ENCODE measurements around the gene NRIP1. TPM values are rescaled to one million over a fixed set of nuclear protein-coding genes. Genes with fewer than 3 reads are reported as not detected.
"Not testable (repeated sequence)": the region's sequence is repeated elsewhere in the genome, so short reads cannot be mapped to it uniquely, and the experiment has no call there.

NRIP1 gene
- polyA plus RNA-seq, 5 donors, result 17.8 to 29.3 (median 26.5) TPM

GRCh38 chr21:14977814-14978213 lies 87.0 kb downstream of the NRIP1 start:
- DNase-seq, result no peak

DNA sequence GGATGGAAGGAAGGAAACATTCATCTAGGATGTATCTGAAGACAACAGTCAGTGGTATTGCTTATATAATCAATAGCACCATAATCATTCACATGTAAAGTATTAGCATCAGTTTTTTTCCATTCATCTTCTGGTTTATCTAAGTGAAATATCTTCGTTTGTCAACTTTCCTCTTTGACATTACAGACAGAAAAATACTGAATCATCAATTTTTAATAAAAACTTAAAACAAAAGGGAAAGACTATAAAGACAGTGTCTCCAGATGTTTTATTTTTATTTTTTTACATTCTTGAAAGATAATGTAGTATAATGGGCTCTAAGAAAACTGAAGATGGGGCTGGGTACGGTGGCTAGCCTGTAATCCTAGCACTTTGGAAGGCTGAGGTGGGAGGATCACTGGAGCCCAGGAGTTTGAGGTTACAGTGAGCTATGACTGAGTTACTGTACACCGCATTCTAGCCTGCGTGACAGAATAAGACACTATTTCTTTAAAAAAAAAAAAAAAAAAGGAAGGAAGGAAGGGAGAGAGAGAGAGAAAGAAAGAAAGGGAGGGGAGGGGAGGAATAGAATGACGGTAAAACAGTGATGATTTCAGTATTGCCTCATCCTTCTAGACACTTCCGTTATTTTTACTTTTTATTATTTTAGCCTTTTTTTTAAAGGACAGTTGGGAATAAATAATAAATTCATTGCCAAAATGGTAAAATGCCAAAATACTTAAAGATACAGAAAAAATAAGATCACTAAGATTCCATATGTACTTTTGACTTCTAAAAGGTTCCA lies 89.5 kb downstream of the NRIP1 start:
- no peak for DNase-seq

GRCh38 chr21:14972678-14973077 lies 92.1 kb downstream of the NRIP1 start:
- no peak for DNase-seq

DNA sequence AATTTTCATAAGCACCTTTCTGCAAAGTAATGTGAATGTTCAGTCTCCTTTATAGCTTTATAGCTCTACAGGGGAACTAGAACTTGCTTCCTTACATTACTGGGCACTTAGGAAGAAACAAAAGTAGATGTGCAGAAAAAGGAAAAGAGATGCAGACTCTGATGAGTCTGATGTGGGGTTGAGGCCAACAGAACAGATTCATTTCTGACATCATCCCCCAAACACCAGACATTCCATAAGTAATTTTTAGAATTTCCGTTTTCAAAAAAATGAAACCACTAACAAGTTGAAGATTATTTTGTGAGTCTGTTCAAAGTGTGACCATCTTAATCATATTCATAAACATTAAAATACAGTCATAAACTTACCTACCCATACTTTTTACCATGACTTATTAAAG lies 96.0 kb downstream of the NRIP1 start:
- no peak for DNase-seq

DNA sequence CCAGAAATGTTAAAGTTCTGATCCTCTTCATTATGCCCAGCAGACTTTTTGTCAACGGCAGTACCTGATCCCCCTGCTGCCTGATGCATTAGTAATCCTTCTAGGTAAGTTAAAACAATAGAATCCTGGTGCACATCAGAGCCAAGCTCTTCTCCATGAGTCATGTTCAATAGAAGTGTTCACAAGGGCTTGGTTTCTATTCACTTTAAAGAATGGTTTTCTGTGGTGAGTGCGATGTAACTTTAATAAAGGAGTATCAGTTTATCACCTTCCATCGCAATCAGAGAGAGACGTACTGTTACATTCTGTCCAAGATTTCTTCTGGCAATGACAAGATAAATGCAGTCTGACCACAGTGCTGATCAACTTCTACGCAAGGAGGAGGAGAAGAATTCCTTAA lies 96.8 kb downstream of the NRIP1 start:
- no peak for DNase-seq

DNA sequence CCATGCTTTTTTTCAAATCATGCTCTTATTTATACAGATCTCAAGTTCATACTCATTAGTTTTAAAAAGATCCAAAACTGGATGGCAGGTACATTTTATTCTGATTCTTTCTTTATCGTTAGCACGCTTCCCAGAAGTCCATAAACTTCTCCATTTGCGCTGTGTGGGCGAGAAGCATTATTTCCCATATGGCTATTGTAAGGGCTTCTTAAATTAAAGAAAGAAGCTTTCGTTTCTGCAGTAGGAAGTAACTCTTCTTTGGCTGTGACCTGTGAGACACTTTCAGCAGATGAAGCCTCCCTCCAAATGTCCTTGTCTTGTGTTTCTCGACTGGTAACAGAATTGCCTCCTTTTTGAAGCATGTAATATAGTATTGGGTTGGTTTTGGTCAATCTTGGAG lies 100.2 kb downstream of the NRIP1 start:
- DNase-seq, result no peak

- no peak for DNase-seq
These were observed 102.6 kb downstream of the NRIP1 start for GRCh38 chr21:14962217-14962616.

DNA sequence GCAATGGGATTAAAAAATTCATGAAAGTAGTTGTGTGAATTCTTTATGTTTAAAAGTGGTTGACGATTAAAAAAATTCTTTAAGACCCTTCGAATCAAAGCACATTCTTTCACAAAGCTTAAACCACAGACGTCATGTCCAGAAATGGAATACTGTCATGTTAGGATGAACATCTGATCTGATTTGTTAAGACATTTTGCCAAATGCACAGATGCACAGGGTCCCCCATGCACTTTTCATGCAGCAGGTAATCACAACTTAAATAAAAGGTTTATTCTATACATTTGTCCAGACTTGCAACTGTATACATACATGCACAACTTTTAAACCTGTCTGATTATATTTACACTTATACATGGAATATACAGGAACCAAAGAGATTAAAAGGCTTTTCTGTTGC lies 103.3 kb downstream of the NRIP1 start:
- DNase-seq, result no peak

- DNase-seq, result no peak
These were observed 105.5 kb downstream of the NRIP1 start for GRCh38 chr21:14959343-14959742.

DNA sequence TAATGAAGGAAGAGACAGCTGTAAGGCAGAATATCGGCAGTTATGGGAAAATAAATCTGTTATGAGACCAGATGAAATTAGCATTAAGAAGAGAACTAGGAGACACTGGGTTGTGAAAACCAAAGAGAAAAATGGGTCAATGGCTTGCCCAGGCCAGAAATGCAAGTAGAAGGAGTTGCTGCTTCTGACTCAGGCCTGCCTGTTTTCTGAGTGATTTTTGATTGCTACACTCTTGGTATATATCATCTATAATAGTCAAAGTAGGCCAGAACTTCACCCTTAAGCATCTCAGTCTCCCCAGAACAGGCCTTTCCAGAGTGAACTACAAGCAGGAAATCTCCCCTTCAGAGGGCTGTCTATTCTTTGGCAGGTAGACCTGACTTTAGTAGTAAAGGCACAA lies 107.0 kb downstream of the NRIP1 start:
- no peak for DNase-seq

DNA sequence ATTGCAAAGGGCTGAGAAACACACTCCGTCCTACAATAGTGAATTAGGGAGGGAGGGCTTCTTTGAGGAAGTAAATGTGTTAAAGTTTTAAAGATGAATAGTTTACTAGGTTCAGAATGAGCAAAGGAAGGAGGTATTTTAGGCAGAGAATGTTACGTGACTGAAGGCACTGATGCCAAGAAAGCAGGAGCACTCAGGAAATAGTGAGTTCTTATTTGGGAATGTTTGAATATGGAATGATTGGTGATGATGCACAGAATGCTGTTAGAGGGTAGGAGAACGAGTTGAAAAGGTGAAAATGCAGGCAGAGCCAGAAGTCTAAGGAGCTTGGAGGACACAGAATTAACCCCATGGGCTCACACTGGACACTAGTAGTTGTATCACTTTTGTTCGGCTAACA lies 108.0 kb downstream of the NRIP1 start:
- DNase-seq, result no peak

- no peak for DNase-seq
These were observed 108.8 kb downstream of the NRIP1 start for GRCh38 chr21:14955936-14956520.

DNA sequence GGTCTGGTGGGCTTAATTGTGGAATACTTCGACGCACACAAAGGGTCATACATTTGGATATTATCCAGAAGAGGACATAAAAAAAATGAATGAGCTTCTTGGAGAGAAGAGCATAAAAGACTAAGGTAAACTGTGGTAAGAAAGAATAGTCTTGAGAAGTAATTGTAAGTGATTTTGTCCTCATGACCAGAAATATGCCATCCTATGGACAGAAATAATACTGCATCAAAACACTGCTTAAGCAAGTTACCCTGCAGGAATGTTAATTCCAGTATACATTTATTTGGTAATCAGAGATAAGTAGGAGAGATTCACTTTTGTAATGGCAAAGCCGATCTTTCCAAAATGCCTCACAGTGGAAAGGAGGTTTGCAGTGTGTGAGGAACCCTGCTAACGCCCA lies 111.9 kb downstream of the NRIP1 start:
- no peak for DNase-seq

DNA sequence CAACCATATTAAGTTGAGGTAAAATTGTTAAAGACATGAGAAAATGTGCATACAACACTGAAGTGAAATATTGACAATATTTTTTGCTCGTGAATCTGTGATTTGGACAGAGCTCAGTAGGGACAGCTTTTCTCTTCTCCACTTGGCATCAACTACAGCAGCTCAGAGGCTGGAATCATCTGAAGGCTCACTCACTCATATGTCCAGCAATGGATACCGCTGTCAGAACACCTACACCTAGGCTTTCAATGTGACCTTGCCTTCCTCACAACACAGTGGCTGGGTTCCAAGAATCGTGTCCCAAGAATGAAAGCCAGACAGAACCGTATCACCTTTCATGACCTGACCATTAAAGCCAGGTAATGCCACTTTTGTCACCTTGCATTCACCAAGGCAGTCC lies 115.2 kb downstream of the NRIP1 start:
- DNase-seq, result no peak

DNA sequence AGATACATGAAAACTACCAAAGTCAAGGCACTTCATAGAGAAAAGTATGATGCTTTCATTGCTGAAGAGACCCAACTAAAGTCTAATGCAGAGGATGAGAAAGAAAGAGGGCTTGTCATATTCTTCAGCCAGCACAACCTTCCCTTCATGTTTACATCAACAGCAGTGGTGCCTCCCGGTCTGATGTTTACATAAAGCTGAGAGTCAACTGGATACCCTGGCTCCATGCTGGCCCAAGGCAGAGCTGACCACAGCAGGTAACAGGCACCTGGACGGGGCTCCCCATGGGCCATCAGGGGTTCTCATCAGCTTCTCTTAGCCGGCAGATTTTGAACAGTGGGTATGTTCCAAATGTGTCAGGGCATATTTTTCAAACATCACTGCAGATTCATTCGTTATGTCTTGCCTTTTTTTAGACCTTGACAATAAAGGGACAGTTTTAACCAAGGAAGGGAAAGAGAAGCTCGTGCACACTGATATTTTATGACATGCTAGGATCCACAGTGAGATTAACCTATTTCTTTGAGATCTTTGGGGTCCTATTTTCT lies 117.1 kb downstream of the NRIP1 start:
- no peak for DNase-seq

- no peak for DNase-seq
These were observed 119.6 kb downstream of the NRIP1 start for GRCh38 chr21:14945176-14945575.

DNA sequence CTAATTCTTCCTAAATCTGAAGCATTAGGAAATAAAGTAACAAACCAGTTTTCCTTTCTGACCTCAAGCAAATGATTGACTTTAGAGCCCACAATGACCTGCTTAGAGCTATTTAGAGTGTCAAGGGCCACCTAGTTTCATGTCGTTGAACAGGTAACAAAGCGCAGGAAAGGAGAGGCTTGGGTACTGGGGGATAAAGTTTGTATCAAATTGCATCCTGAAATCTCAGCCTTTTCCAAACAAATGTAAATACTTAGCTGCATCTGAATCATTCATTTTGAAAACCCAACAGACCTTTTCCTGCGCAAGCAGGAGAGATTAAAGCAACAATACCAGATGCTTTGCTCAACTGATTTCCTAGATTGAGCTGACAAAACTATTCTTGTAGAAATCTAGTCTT lies 121.2 kb downstream of the NRIP1 start:
- DNase-seq, result peak in 1 of 2 donors; percentile 8

DNA sequence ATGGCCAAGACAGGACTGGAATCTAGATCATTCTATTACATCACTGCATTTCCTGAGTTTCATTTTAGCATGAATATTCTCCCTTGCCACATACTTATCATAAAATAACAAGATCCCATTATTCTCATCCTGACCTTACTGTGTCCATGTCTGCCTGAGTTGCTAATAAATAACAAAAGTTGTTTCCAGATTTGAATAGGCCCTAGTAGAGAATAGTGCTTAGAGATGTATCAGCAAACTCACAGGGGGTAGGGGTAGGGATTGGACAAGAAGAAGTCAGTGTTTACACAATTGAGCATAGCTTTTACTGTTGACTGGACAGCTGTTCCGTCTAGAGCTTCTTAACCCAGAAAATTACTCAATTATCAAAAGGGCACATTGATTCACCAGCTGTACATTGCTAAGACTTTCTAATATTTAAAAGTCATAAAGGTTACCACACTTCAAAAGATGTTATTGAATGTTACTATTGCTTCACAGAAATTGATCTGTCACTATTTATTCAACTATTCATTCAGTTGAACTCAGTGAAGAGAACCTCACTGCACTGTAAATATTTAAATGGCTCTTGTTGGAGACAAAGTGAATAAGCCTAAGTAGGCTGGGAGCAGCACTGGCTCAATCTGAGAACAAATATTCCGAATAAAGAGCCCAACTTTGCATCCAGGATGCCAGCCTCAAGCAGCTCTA lies 121.9 kb downstream of the NRIP1 start:
- no peak for DNase-seq

DNA sequence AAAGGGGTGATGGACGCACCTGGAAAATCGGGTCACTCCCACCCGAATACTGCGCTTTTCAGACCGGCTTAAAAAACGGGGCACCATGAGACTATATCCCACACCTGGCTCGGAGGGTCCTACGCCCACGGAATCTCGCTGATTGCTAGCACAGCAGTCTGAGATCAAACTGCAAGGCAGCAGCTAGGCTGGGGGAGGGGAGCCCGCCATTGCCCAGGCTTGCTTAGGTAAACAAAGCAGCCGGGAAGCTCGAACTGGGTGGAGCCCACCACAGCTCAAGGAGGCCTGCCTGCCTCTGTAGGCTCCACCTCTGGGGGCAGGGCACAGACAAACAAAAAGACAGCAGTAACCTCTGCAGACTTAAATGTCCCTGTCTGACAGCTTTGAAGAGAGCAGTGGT lies 137.5 kb downstream of the NRIP1 start:
- DNase-seq, result not testable (repeated sequence)

- no peak for DNase-seq
These were observed 138.6 kb downstream of the NRIP1 start for GRCh38 chr21:14926186-14926585.

GRCh38 chr21:14923468-14923867 lies 141.3 kb downstream of the NRIP1 start:
- no peak for DNase-seq

DNA sequence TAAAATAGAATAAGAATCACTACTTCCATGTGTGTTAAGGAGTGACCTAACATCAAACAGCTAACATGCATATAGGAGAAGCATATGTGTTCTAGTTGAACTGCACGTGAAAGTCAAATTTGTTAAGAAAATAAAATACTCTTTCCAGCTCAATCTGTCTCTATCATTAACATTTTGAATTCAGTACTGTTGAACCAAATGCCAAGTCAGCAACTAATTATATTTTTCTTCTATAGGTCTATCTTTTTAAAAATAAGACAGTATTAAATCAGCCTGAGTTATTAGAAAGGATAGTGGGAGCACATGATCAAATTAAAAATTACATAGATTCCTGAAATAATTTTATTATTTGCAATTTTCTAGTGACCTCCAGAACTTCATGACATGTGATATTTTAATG lies 141.8 kb downstream of the NRIP1 start:
- DNase-seq, result no peak

- no peak for DNase-seq
These were observed 146.3 kb downstream of the NRIP1 start for GRCh38 chr21:14918527-14918926.

Measured in right lung (tissue), 5 donors.